Hepatocyte (in vitro differentiated cells): ENCODE results near the gene LIMS1.

Source experiments
- EZH2phosphoT487 ChIP-seq: fragments of 200-600 bp; sonication (generic); IDR thresholded peaks from one replicate; pipeline ENCODE4 v1.6.1; 2018; ENCODE audit warnings: antibody characterized with exemption, mild to moderate bottlenecking, low read depth, moderate library complexity; ENCODE audit not compliant: unreplicated experiment, severe bottlenecking
- TF ChIP-seq, protein P1 (sequence below): fragments of 200-600 bp; sonication (generic); IDR thresholded peaks from 2 replicates; pipeline ENCODE4 v1.5.1; 2016; ENCODE audit warnings: antibody characterized with exemption, mild to moderate bottlenecking; ENCODE audit not compliant: poor library complexity

DNA sequence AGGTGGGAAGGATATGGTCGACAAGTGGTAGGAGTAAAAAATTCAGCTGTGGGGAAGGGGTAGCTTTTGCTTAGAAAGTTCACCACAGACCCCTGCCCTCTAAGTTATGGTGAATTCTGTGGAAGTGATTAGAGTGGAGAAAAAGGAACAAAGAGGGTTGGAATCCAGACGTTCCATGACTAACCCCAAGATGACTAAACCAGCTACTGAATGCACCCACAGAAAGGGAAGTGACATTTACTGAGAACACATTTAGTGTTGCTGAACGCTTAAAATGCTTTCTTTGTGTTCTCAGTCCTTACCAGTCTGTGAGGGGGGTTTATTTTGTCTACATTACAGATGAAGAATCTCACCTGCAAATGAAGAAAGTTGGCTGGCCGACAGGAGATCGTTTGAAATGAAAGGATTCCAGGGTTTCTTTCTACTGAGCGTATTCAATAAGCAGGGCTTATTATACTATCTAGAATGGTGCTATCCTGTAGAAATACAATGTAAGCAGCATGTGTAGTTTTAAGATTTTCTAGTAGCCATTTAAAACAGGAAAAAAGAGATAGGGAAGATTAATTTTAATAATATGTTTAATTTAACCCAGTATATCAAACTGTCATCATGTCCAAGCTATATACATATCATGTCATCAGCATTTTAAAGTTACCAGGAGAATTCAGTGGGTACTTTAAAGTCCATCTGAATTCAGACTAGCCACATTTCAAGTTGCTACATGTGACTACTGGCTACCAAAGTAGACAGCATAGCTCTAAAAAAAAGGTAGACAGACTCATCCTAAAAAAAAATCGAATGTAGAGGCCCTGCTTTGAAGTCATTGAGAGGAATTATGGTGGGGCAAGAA lies 60.1 kb downstream of the LIMS1 start:
- TF ChIP-seq, protein P1, sequence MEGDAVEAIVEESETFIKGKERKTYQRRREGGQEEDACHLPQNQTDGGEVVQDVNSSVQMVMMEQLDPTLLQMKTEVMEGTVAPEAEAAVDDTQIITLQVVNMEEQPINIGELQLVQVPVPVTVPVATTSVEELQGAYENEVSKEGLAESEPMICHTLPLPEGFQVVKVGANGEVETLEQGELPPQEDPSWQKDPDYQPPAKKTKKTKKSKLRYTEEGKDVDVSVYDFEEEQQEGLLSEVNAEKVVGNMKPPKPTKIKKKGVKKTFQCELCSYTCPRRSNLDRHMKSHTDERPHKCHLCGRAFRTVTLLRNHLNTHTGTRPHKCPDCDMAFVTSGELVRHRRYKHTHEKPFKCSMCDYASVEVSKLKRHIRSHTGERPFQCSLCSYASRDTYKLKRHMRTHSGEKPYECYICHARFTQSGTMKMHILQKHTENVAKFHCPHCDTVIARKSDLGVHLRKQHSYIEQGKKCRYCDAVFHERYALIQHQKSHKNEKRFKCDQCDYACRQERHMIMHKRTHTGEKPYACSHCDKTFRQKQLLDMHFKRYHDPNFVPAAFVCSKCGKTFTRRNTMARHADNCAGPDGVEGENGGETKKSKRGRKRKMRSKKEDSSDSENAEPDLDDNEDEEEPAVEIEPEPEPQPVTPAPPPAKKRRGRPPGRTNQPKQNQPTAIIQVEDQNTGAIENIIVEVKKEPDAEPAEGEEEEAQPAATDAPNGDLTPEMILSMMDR = no peak
- TF ChIP-seq EZH2phosphoT487 = no peak
